ENCODE data around the gene SNRPE. TPM values are rescaled to one million over a fixed set of nuclear protein-coding genes. Genes with fewer than 3 reads are reported as not detected.

The SNRPE gene
- total RNA-seq, 1 donor from 2014 or later, result 430 TPM

- no peak for TF ChIP-seq CTCF (IDR thresholded peaks at IDR 0.05)
- no peak for TF ChIP-seq EZH2phosphoT487 (IDR thresholded peaks at IDR 0.05)
- TF ChIP-seq EZH2 (IDR thresholded peaks at IDR 0.05), result no peak
- no peak for DNase-seq (ENCODE audit: low spot score)
Observed at GRCh38 chr1:203916756-203917155, 55.4 kb downstream of the SNRPE start.

More at GRCh38 chr1:203916756-203917155, 55.4 kb downstream of the SNRPE start:
- H3K4me1 ChIP-seq, result no peaks in the 10 kb centered on the region
- H3K9me3 ChIP-seq (ENCODE audit: low read depth), result no peaks in the 10 kb centered on the region
- H4K20me1 ChIP-seq (ENCODE audit: low read depth), result no peaks in the 10 kb centered on the region
- H3K4me3 Mint-ChIP-seq, result no peak overlapping the region
- no peaks in the 10 kb centered on the region for H3F3A ChIP-seq (ENCODE audit: low read depth)
- no peak overlapping the region for H3K4me3 ChIP-seq
- H3K27ac Mint-ChIP-seq, result no peak overlapping the region
- no peak overlapping the region for H2AFZ ChIP-seq (replicated peaks)
- no peaks in the 10 kb centered on the region for H3K36me3 Mint-ChIP-seq
- no peak overlapping the region for H3K27ac ChIP-seq
- no peaks in the 10 kb centered on the region for H3K27me3 ChIP-seq
- H3K27me3 Mint-ChIP-seq (ENCODE audit: insufficient read depth, low read depth), result no peaks in the 10 kb centered on the region
- H3K9ac ChIP-seq, result no peak overlapping the region
- H3K9me3 Mint-ChIP-seq, result peaks cover 10% of the 10 kb centered on the region
- no peak overlapping the region for H3K4me2 ChIP-seq
- no peaks in the 10 kb centered on the region for H3K4me1 Mint-ChIP-seq
- H3K36me3 ChIP-seq, result no peaks in the 10 kb centered on the region
- no peaks in the 10 kb centered on the region for H3K79me2 ChIP-seq (ENCODE audit: low read depth)

Small RNAs within 50 kb of the gene (small RNA-seq; reads per million reads assigned to genes)
- not detected for gene HSPE1P6

Other genes starting within 250 kb of the SNRPE start
- gene ATP2B4, start 234.8 kb upstream of the SNRPE start, total RNA-seq (ENCODE audit: low replicate concordance), result 39.6 and 39.8 TPM in 2 replicates
- not detected in 2 replicates for gene LAX1, start 96.4 kb upstream of the SNRPE start, total RNA-seq (ENCODE audit: low replicate concordance)
- gene ZBED6, start 66.0 kb upstream of the SNRPE start, total RNA-seq (ENCODE audit: low replicate concordance), result 6.9 and 10.3 TPM in 2 replicates
- 113 and 142 TPM in 2 replicates for gene ZC3H11A, start 66.0 kb upstream of the SNRPE start, total RNA-seq (ENCODE audit: low replicate concordance)
- gene SOX13, start 211.5 kb downstream of the SNRPE start, total RNA-seq (ENCODE audit: low replicate concordance), result 27.8 and 28.6 TPM in 2 replicates